Fibroblast of pulmonary artery (primary cell): Measurements from ENCODE around the gene FAM53B.

ENCODE experiments used
- DNase-seq: peaks from one replicate; pipeline ENCODE4 v3.0.0-alpha.2; 2010; ENCODE audit warnings: low read depth
- H3K4me3 ChIP-seq: replicated peaks from 2 replicates; pipeline ENCODE4 v1.5.1; 2011; ENCODE audit warnings: low read depth, mild to moderate bottlenecking, control low read depth, low read length, moderate library complexity
- CTCF ChIP-seq: IDR thresholded peaks from 2 replicates; pipeline ENCODE4 v1.5.1; 2011; ENCODE audit warnings: mild to moderate bottlenecking, control low read depth, low read length, inconsistent platforms; ENCODE audit errors: missing control alignments

The FAM53B gene

GRCh38 chr10:124604214-124605000 lies 139.8 kb downstream of the FAM53B start:
- TF ChIP-seq CTCF, result no peak
- no peak overlapping the region for H3K4me3 ChIP-seq

GRCh38 chr10:124603376-124604213 lies 140.6 kb downstream of the FAM53B start:
- DNase-seq, result no peak
- no peak for TF ChIP-seq CTCF
- no peak overlapping the region for H3K4me3 ChIP-seq

More at GRCh38 chr10:124604214-124605000, 139.8 kb downstream of the FAM53B start:
- no peak for DNase-seq

DNA sequence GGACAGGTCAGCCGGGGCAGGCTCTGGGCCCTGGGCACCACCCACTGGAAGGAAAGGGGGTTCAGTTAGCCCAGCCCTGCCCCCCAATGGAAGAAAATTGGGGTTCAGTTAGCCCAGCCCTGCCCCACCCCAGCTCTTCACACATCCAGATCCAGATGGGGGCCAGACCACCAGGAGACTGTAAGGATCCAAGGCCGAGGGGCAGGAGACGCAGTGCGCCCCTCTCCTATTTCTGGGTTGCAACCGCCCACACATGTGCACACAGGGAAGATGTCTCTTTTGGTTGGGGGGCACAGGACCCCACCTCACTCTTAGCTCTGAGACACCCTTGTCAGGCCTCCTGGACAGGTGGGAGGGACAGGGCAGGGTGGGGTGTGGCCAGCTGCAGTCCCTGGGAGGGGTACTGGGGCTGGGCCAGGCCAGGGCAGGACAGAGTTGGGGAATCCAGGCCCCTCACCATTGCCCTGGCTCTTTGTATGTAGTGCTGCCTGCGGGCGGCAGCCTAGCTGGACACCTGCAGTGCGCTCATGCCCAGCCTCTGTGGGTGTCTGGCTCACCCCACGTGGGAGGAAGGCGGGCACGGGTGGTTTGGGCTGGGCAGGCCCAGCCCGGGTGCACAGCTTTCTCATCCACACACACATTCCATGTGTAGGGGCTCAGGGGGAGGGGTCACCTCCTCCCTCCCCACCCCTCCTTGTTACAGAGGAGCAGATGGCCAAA lies 141.4 kb downstream of the FAM53B start:
- TF ChIP-seq CTCF, result no peak
- no peak overlapping the region for H3K4me3 ChIP-seq
- DNase-seq, result no peak

DNA sequence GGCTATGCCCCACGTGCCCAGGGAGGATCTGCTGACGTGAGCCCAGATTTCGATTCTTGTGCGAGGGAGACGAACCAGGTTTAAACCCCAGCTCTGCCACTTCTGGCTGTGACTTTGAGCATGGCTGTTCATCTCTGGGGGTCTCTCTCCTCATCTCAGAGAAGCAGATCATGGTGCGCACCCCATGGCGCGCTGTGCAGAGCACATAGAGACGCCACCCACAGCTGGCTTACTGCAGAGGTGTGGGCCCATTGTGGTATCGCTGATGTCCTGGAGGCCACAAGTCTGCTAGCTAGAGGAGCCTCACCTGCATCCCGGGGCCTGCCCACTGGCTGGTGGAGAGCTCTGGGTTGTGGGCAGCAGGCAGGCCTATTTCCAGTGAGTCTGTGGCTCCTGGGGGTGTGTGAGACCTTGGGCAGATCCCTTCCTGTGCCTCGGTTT lies 142.0 kb downstream of the FAM53B start:
- no peak overlapping the region for H3K4me3 ChIP-seq
- no peak for TF ChIP-seq CTCF
- DNase-seq, result no peak

- no peak for DNase-seq
- H3K4me3 ChIP-seq, result no peak overlapping the region
- TF ChIP-seq CTCF, result no peak
These were observed 142.6 kb downstream of the FAM53B start for GRCh38 chr10:124601431-124602120.

DNA sequence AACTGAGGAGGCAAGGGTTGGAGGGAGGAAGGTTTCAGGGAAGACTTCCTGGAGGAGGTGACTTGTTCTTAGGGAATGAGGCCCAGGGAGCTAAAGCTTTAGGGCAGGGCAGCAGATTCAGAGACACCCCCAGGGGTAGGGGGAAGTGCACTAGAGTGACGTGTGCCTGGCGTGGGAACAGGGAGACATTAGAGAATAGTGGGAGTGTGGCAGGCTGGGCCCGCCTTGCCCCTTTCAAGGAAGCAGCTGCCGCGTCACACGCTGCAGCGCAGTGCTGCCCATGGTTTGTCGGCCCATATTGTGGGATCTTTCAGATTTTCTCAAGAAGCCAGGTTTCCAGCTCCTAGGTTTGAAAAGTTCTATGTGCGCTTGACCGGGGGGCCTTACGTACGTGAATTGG lies 143.2 kb downstream of the FAM53B start:
- DNase-seq, result no peak
- no peak overlapping the region for H3K4me3 ChIP-seq
- TF ChIP-seq CTCF, result no peak
